ENCODE results near the gene HOXA11. TPM values are rescaled to one million over a fixed set of nuclear protein-coding genes. Genes with fewer than 3 reads are reported as not detected.

Gene HOXA11
- total RNA-seq, 1 donor from 2014 or later: not detected

- ATAC-seq: no peak
- Histone ChIP-seq H3K9me3 (no peaks in the 10 kb centered on the region), H3K36me3 (no peaks in the 10 kb centered on the region), H3K27me3 (peaks cover 94% of the 10 kb centered on the region), H3K4me3 (no peak overlapping the region), H3K4me1 (peaks cover 24% of the 10 kb centered on the region), H3K27ac (no peak overlapping the region)
- no peak for TF ChIP-seq CTCF (IDR thresholded peaks at IDR 0.05)
- intact Hi-C loops (cut with DNase I): loop anchor here (10.0 kb wide), 2 partner anchors 371 to 711 kb away; no protein-coding TSS in a partner anchor
- no peak for DNase-seq
Measured at GRCh38 chr7:27203964-27204594, 19.0 kb upstream of the HOXA11 start.

GRCh38 chr7:27203365-27203953 lies 18.4 kb upstream of the HOXA11 start:
- no peak overlapping the region for H3K4me3 ChIP-seq
- H3K9me3 ChIP-seq: no peaks in the 10 kb centered on the region
- DNase-seq: no peak
- intact Hi-C loops (cut with DNase I): loop anchor here (10.0 kb wide), 2 partner anchors 371 to 711 kb away; no protein-coding TSS in a partner anchor
- no peak for ATAC-seq
- peaks cover 95% of the 10 kb centered on the region for H3K27me3 ChIP-seq
- H3K36me3 ChIP-seq: no peaks in the 10 kb centered on the region
- no peak overlapping the region for H3K27ac ChIP-seq
- peaks cover 24% of the 10 kb centered on the region for H3K4me1 ChIP-seq
- no peak for TF ChIP-seq CTCF (IDR thresholded peaks at IDR 0.05)

- intact Hi-C loops (cut with DNase I): loop anchor here (10.0 kb wide), 2 partner anchors 372 to 712 kb away; no protein-coding TSS in a partner anchor
- H3K4me1 ChIP-seq: peaks cover 24% of the 10 kb centered on the region
- ATAC-seq (no peak), DNase-seq (no peak)
- H3K27me3 ChIP-seq: peaks cover 96% of the 10 kb centered on the region
- H3K27ac ChIP-seq: no peak overlapping the region
- no peaks in the 10 kb centered on the region for H3K36me3 ChIP-seq
- no peak for TF ChIP-seq CTCF (IDR thresholded peaks at IDR 0.05)
- no peak overlapping the region for H3K4me3 ChIP-seq
- H3K9me3 ChIP-seq: no peaks in the 10 kb centered on the region
Measured at GRCh38 chr7:27202862-27203134, 17.8 kb upstream of the HOXA11 start.

GRCh38 chr7:27202018-27202861 lies 17.2 kb upstream of the HOXA11 start:
- no peak for DNase-seq
- no peak for TF ChIP-seq CTCF (IDR thresholded peaks at IDR 0.05)
- intact Hi-C loops (cut with DNase I): loop anchor here (10.0 kb wide), 2 partner anchors 373 to 713 kb away; no protein-coding TSS in a partner anchor

GRCh38 chr7:27201580-27202017 lies 16.6 kb upstream of the HOXA11 start:
- H3K4me3 ChIP-seq: no peak overlapping the region
- no peaks in the 10 kb centered on the region for H3K36me3 ChIP-seq
- TF ChIP-seq CTCF (IDR thresholded peaks at IDR 0.05): no peak
- DNase-seq: no peak
- peaks cover 96% of the 10 kb centered on the region for H3K27me3 ChIP-seq
- intact Hi-C loops (cut with DNase I): loop anchor here (10.0 kb wide), 2 partner anchors 373 to 713 kb away; no protein-coding TSS in a partner anchor
- H3K4me1 ChIP-seq: peaks cover 24% of the 10 kb centered on the region
- no peak overlapping the region for H3K27ac ChIP-seq
- no peaks in the 10 kb centered on the region for H3K9me3 ChIP-seq
- no peak for ATAC-seq

More at GRCh38 chr7:27202018-27202861, 17.2 kb upstream of the HOXA11 start:
- peaks cover 96% of the 10 kb centered on the region for H3K27me3 ChIP-seq
- no peak for ATAC-seq
- no peaks in the 10 kb centered on the region for H3K9me3 ChIP-seq
- no peak overlapping the region for H3K4me3 ChIP-seq
- H3K4me1 ChIP-seq: peaks cover 24% of the 10 kb centered on the region
- H3K27ac ChIP-seq: no peak overlapping the region
- no peaks in the 10 kb centered on the region for H3K36me3 ChIP-seq

Measured in upper lobe of right lung (tissue), 1 donor.